A549 (cell line): ENCODE data around the gene SERPINF2. TPM values are rescaled to one million over a fixed set of nuclear protein-coding genes. Genes with fewer than 3 reads are reported as not detected.

Source experiments
- ATAC-seq, 2 experiments: fragments of 200-7000 bp in 1 of 2; fragments of >200 bp in 1 of 2; cut with Nextera tagmentation in 1 of 2; cut with Tn5 transposase in 1 of 2; 3 replicates each; pipeline versions ENCODE4 v1.8.0 to v1.9.1; 2018 to 2020; ENCODE audit warnings: mild to moderate bottlenecking in 1 of 2, moderate library complexity in 1 of 2
- CTCF ChIA-PET: fragments of 300-600 bp; sonication (Branson Sonifier 250); formaldehyde crosslinking; extraction: SDS; loops from one replicate; lab custom pipeline; 2021; ENCODE audit warnings: antibody characterized with exemption, inconsistent platforms; lab: Yijun Ruan, JAX
- POLR2A ChIA-PET: fragments of 350-600 bp; formaldehyde crosslinking; extraction: SDS; loops from one replicate; lab custom pipeline; 2021; ENCODE audit warnings: antibody characterized with exemption, inconsistent platforms; lab: Yijun Ruan, JAX
- DNase-seq, 2 experiments: peaks; one replicate each; pipeline versions ENCODE4 v3.0.0 to v3.0.0-alpha.2; 2011 to 2016; ENCODE audit warnings: low read depth in 1 of 2, low spot score in 1 of 2
- FAIRE-seq: peaks from 2 replicates; lab custom pipeline; 2011; peaks lifted over from hg19 to GRCh38; lab: Jason Lieb, UNC
- H3K27ac ChIP-seq, 2 experiments: fragments of >200 bp; sonication (Bioruptor Twin); formaldehyde crosslinking; 3 replicates each; pipeline ENCODE4 v1.5.1; 2016 to 2017
- H3K4me1 ChIP-seq: fragments of >200 bp; sonication (Bioruptor Twin); formaldehyde crosslinking; 3 replicates; pipeline ENCODE4 v1.6.1; 2016
- H3K4me2 ChIP-seq: fragments of >200 bp; sonication (Bioruptor Twin); formaldehyde crosslinking; 3 replicates; pipeline ENCODE4 v1.6.1; 2016
- H3K4me3 ChIP-seq: fragments of >200 bp; sonication (Bioruptor Twin); formaldehyde crosslinking; 3 replicates; pipeline ENCODE4 v1.5.1; 2016
- H3K9me3 ChIP-seq: fragments of >200 bp; sonication (Bioruptor Twin); formaldehyde crosslinking; 3 replicates; pipeline ENCODE4 v1.6.1; 2016
- BCL3 ChIP-seq: fragments of >200 bp; sonication (Bioruptor Twin); formaldehyde crosslinking; IDR thresholded peaks from 3 replicates; pipeline ENCODE4 v1.6.1; 2016
- CEBPB ChIP-seq, 2 experiments: fragments of >200 bp in 1 of 2; sonication (Bioruptor Twin) in 1 of 2; formaldehyde crosslinking in 1 of 2; IDR thresholded peaks; 2 replicates each; pipeline ENCODE4 v1.6.1; 2012 to 2016
- CHD2 ChIP-seq: fragments of 150-350 bp; IDR thresholded peaks from 2 replicates; pipeline ENCODE4 v1.6.1; 2014; ENCODE audit warnings: low read length; ENCODE audit not compliant: partially characterized antibody
- E2F6 ChIP-seq: IDR thresholded peaks from 2 replicates; pipeline ENCODE4 v1.6.1; 2012; ENCODE audit warnings: low read depth, borderline replicate concordance
- EHF ChIP-seq: fragments of 250-450 bp; sonication (Bioruptor Pico); IDR thresholded peaks from 2 replicates; pipeline ENCODE4 v1.5.0; 2020; ENCODE audit warnings: mild to moderate bottlenecking
- ELK1 ChIP-seq: fragments of 150-350 bp; IDR thresholded peaks from 2 replicates; pipeline ENCODE4 v1.6.1; 2014; ENCODE audit warnings: low read depth, mild to moderate bottlenecking, low read length
- FOXS1 ChIP-seq: fragments of 250-450 bp; sonication (Bioruptor Pico); IDR thresholded peaks from 2 replicates; pipeline ENCODE4 v1.5.0; 2020; ENCODE audit warnings: mild to moderate bottlenecking, moderate library complexity
- HOXB5 ChIP-seq: fragments of 250-450 bp; sonication (Bioruptor Pico); IDR thresholded peaks from 2 replicates; pipeline ENCODE4 v1.5.0; 2020; ENCODE audit warnings: mild to moderate bottlenecking, moderate library complexity
- MAFK ChIP-seq: fragments of 450-650 bp; IDR thresholded peaks from 2 replicates; pipeline ENCODE4 v1.6.1; 2014; ENCODE audit not compliant: partially characterized antibody
- MAX ChIP-seq: IDR thresholded peaks from 2 replicates; pipeline ENCODE4 v1.6.1; 2012
- MAZ ChIP-seq: fragments of 150-350 bp; IDR thresholded peaks from 2 replicates; pipeline ENCODE4 v1.6.1; 2014; ENCODE audit warnings: antibody characterized with exemption, low read depth, low read length, borderline replicate concordance
- POLR2A ChIP-seq: IDR thresholded peaks from 2 replicates; pipeline ENCODE4 v1.6.1; 2012; ENCODE audit warnings: mild to moderate bottlenecking, low read length
- POLR2AphosphoS2 ChIP-seq: conservative IDR thresholded peaks from 2 replicates; pipeline ENCODE4 v1.6.1; 2012; ENCODE audit warnings: low read length, improper control_type of control experiment, inconsistent platforms
- RAD21 ChIP-seq, 2 experiments: fragments of >200 bp in 1 of 2; sonication (Bioruptor Twin) in 1 of 2; formaldehyde crosslinking in 1 of 2; IDR thresholded peaks in 1 of 2; conservative IDR thresholded peaks in 1 of 2; 2 replicates in 1 of 2; 3 replicates in 1 of 2; pipeline ENCODE4 v1.6.1; 2012 to 2018; ENCODE audit warnings: inconsistent platforms in 1 of 2
- RARB ChIP-seq: fragments of 250-450 bp; sonication (Bioruptor Pico); IDR thresholded peaks from 2 replicates; pipeline ENCODE4 v1.8.0; 2021; ENCODE audit warnings: mild to moderate bottlenecking, moderate library complexity
- RCOR1 ChIP-seq: fragments of 150-350 bp; IDR thresholded peaks from 2 replicates; pipeline ENCODE4 v1.6.1; 2014; ENCODE audit warnings: antibody characterized with exemption, low read length, low read depth
- REST ChIP-seq: fragments of 200-600 bp; sonication (generic); IDR thresholded peaks from 2 replicates; pipeline ENCODE4 v1.6.1; 2016; ENCODE audit warnings: antibody characterized with exemption, mild to moderate bottlenecking, moderate library complexity
- RFX5 ChIP-seq: fragments of 450-650 bp; IDR thresholded peaks from 2 replicates; pipeline ENCODE4 v1.7.1; 2014; ENCODE audit warnings: antibody characterized with exemption, mild to moderate bottlenecking, moderate library complexity
- TFCP2L1 ChIP-seq: fragments of 250-450 bp; sonication (Bioruptor Pico); IDR thresholded peaks from 2 replicates; pipeline ENCODE4 v1.5.0; 2021; ENCODE audit warnings: mild to moderate bottlenecking
- ZFP36 ChIP-seq: fragments of 450-650 bp; IDR thresholded peaks from 2 replicates; pipeline ENCODE4 v1.6.1; 2014; ENCODE audit warnings: borderline replicate concordance; ENCODE audit not compliant: partially characterized antibody
- WGBS: methylation state at CpG from one replicate; pipeline ENCODE4 v1.1.6; 2017; ENCODE audit errors: missing lambda C conversion rate; 5-methylcytosine and 5-hydroxymethylcytosine counted together
- polyA plus RNA-seq, 4 experiments: library from polyadenylated mRNA; depleted of rRNA in 3 of 4; stranded (reverse); fragments of >200 nt; fragmentation: RNase III in 1 of 4; extraction: RNeasy Plus Mini Kit Qiagen cat#74134 plus additional on column Dnase treatment in 1 of 4; gene quantifications; 2 replicates in 3 of 4; 3 replicates in 1 of 4; pipeline ENCODE4 v1.2.3, GENCODE V29; 2011 to 2017

The SERPINF2 gene
- polyA plus RNA-seq, 2 of the 4 experiments (the other 2 are of a cell fraction), result 2.1 to 2.9 TPM

GRCh38 chr17:1752425-1753262 lies 10.0 kb downstream of the SERPINF2 start:
- ATAC-seq, result peak; percentile 88 to 92
- POLR2A ChIA-PET, result interaction anchor here (1.3 to 2.7 kb wide), 4 partner anchors 17 to 36 kb away, joined by 3 to 10 read pairs (median 8); partner anchors contain the start of gene WDR81
- H3K4me1 ChIP-seq, result peaks cover 13% of the 10 kb centered on the region
- 17% methylated on average over 18 of the region's 18 CpGs for WGBS
- peak; percentile 91 for FAIRE-seq
- TF ChIP-seq MAX (peak; percentile 76), POLR2A (peak; percentile 26; the same call in 1 of the 2 replicates), HOXB5 (0 out of 2 replicates have a peak, but pooled peaks have one; percentile 13), BCL3 (no peak), E2F6 (peak; percentile 57; the same call in 1 of the 2 replicates), ELK1 (no peak), EHF (CRISPR knock-in tag) (0 out of 2 replicates have a peak, but pooled peaks have one; percentile 31)
- TF ChIP-seq, all 56 proteins: peak for 5
- DNase-seq, result peak; percentile 68 to 83
- Histone ChIP-seq H3K4me3 (peak overlapping the region; percentile 33), H3K4me2 (peak overlapping the region; percentile 69), H3K9me3 (peaks cover 10% of the 10 kb centered on the region), H3K27ac (peak overlapping the region; percentile 76 to 88)
- CTCF ChIA-PET, result interaction anchor here (0.7 to 6.8 kb wide), 14 partner anchors 10 to 179 kb away, joined by 3 to 40 read pairs (median 3); partner anchors contain the start of genes SERPINF1 and WDR81

- ATAC-seq, result no peak; a peak in 1 of 6 replicates
- ChIA-PET POLR2A (interaction anchor here (1.9 to 2.7 kb wide), 2 partner anchors 29 to 37 kb away, joined by 7 to 10 read pairs; partner anchors contain the start of gene WDR81), CTCF (interaction anchor here (0.7 to 6.8 kb wide), 9 partner anchors 11 to 45 kb away, joined by 3 to 40 read pairs (median 4); partner anchors contain the start of gene SERPINF2)
- WGBS, result 96% methylated on average over 23 of the region's 23 CpGs
- TF ChIP-seq MAZ (no peak), ZFP36 (peak; percentile 97)
- peak overlapping the region in 1 of 2 experiments; percentile 33; a peak in 2 of 6 replicates for H3K27ac ChIP-seq
- DNase-seq, result peak in 1 of 2 experiments; percentile 4
- H3K9me3 ChIP-seq, result peaks cover 1% of the 10 kb centered on the region; the same call in 2 of the 3 replicates
- no peak for FAIRE-seq
- no peak overlapping the region for H3K4me2 ChIP-seq
- no peak overlapping the region for H3K4me3 ChIP-seq
- peaks cover 13% of the 10 kb centered on the region for H3K4me1 ChIP-seq
Observed at GRCh38 chr17:1753767-1754429, 11.2 kb downstream of the SERPINF2 start.

- 84% methylated on average over 25 of the region's 25 CpGs for WGBS
- no peak overlapping the region for H3K4me3 ChIP-seq
- POLR2A ChIA-PET, result interaction anchor here (0.5 to 2.7 kb wide), 3 partner anchors 13 to 75 kb away, joined by 3 to 10 read pairs (median 3); partner anchors contain the start of gene RPA1
Observed at GRCh38 chr17:1754430-1755112, 11.9 kb downstream of the SERPINF2 start.

More at GRCh38 chr17:1754430-1755112, 11.9 kb downstream of the SERPINF2 start:
- ATAC-seq, result peak; percentile 8 to 19; a peak in 2 of 6 replicates
- H3K9me3 ChIP-seq, result no peaks in the 10 kb centered on the region
- peaks cover 13% of the 10 kb centered on the region for H3K4me1 ChIP-seq
- no peak for TF ChIP-seq REST
- no peak for TF ChIP-seq POLR2AphosphoS2
- TF ChIP-seq TFCP2L1 (CRISPR knock-in tag), result no peak
- TF ChIP-seq RCOR1, result no peak
- TF ChIP-seq CHD2, result no peak
- no peak for TF ChIP-seq RFX5
- TF ChIP-seq MAX, result no peak
- TF ChIP-seq RARB, result no peak
- no peak for TF ChIP-seq FOXS1 (CRISPR knock-in tag)
- TF ChIP-seq CEBPB (IDR thresholded peaks at IDR 0.05), result no peak
- TF ChIP-seq RAD21 (conservative IDR thresholded peaks at IDR 0.05 in 1 of 2, IDR thresholded peaks at IDR 0.05 in 1 of 2), result no peak
- TF ChIP-seq MAFK, result no peak
- no peak for FAIRE-seq
- CTCF ChIA-PET, result interaction anchor here (0.7 to 6.8 kb wide), 11 partner anchors 11 to 181 kb away, joined by 3 to 40 read pairs (median 4); partner anchors contain the start of gene SERPINF2
- peak overlapping the region in 1 of 2 experiments; percentile 33; a peak in 2 of 6 replicates for H3K27ac ChIP-seq
- DNase-seq, result no peak
- no peak overlapping the region for H3K4me2 ChIP-seq
